ENCODE results near the gene CYFIP1.

DNA sequence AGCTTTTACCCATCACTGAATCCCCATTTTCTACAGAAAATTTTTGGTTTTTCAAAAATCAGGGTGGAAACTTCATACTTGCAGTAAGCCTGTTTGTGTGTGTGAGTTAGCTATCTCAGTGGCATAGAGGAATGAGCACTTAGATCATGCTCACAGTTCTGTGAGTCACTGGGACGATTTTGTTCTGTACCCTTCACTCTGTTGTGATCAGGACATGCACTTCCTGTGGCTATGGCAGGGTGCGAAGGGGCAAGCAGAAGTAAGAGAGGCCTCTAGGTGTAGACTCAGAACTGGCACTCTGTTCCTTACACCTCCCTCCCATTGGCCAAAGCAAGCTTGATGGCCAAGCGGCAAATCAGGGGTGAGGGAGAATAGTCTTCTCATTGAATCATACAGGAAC, 130.1 kb downstream of the CYFIP1 start:
- TF ChIP-seq GATA2 (IDR thresholded peaks at IDR 0.05; ENCODE audit: low read depth, low read length) (no peak), GATA3 (IDR thresholded peaks at IDR 0.05; ENCODE audit: low read depth, low read length) (no peak)
